ENCODE data around the gene CLRN1. TPM values are rescaled to one million over a fixed set of nuclear protein-coding genes. Genes with fewer than 3 reads are reported as not detected.

Gene CLRN1
- total and polyA plus RNA-seq, 2 of the 13 experiments (the other 11 are each of a cell fraction or from before 2014, with no cell fraction given) = not detected

GRCh38 chr3:150926328-150926727 lies 46.2 kb downstream of the CLRN1 start:
- DNase-seq (ENCODE audit: low spot score) (no peak), ATAC-seq (no peak), FAIRE-seq (no peak)
- Histone ChIP-seq H3K4me2 (ENCODE audit: low read depth, low read length) (no peak overlapping the region), H2AFZ (ENCODE audit: low read length) (no peak overlapping the region), H3K4me1 (ENCODE audit: insufficient read depth, low read length) (no peaks in the 10 kb centered on the region), H3K9ac (ENCODE audit: insufficient read depth, low read depth, low read length) (no peak overlapping the region), H3K27ac (ENCODE audit: extremely low read length, insufficient read depth, low read length) (no peak overlapping the region), H3K36me3 (replicated peaks in 1 of 2; ENCODE audit: control insufficient read depth in 1 of 2, insufficient read depth in 2 of 2, low read length in 2 of 2) (no peaks in the 10 kb centered on the region), H4K20me1 (ENCODE audit: insufficient read depth, low read length) (no peaks in the 10 kb centered on the region), H3K4me3 (replicated peaks in 1 of 3; ENCODE audit: insufficient read depth in 1 of 3, low read depth in 2 of 3, low read length in 3 of 3) (no peak overlapping the region), H3K9me3 (ENCODE audit: low read length) (no peaks in the 10 kb centered on the region), H3K79me2 (ENCODE audit: insufficient read depth, low read length) (no peaks in the 10 kb centered on the region), H3K27me3 (ENCODE audit: control insufficient read depth in 1 of 2, insufficient read depth in 2 of 2, low read length in 2 of 2) (peaks cover 0 to 15% of the 10 kb centered on the region in 2 experiments; a peak in 2 of 5 replicates)
- intact Hi-C loops (cut with micrococcal nuclease; ENCODE audit: unreplicated experiment) = loop anchor here (10.0 kb wide), 1 partner anchor 158 kb away; the partner anchor contains the start of gene MED12L
- CTCF ChIA-PET (ENCODE audit: low intra/inter-chr PET ratio, low total read pairs) = interaction anchor here (1.1 to 2.1 kb wide), 2 partner anchors 160 to 219 kb away, joined by 3 to 22 read pairs; no protein-coding TSS in a partner anchor
- in situ Hi-C loops (cut with HindIII; ENCODE audit: extremely low pct_ligation_motif_present, low pct_unique_long_range_greater_than_20kb) = loop anchor here (5.0 kb wide), 1 partner anchor 221 kb away; no protein-coding TSS in a partner anchor
- TF ChIP-seq ZNF224 (CRISPR knock-in tag; IDR thresholded peaks at IDR 0.05) (no peak), TRIM22 (IDR thresholded peaks at IDR 0.05) (no peak), TBP (CRISPR knock-in tag; IDR thresholded peaks at IDR 0.05) (no peak), HNF1B (CRISPR knock-in tag; IDR thresholded peaks at IDR 0.05) (no peak), SRF (IDR thresholded peaks at IDR 0.05; ENCODE audit: low read depth, low read length) (no peak), BATF2 (CRISPR knock-in tag; IDR thresholded peaks at IDR 0.05) (no peak), CENPX (CRISPR knock-in tag; IDR thresholded peaks at IDR 0.05) (no peak), SOX5 (CRISPR knock-in tag; IDR thresholded peaks at IDR 0.05; ENCODE audit: borderline replicate concordance) (no peak), ZNF451 (CRISPR knock-in tag; IDR thresholded peaks at IDR 0.05) (no peak), PRDM15 (CRISPR knock-in tag; IDR thresholded peaks at IDR 0.05) (no peak), MIER3 (CRISPR knock-in tag; IDR thresholded peaks at IDR 0.05; ENCODE audit: borderline replicate concordance) (no peak), ZNF432 (CRISPR knock-in tag; IDR thresholded peaks at IDR 0.05; ENCODE audit: borderline replicate concordance) (no peak), SMARCC2 (IDR thresholded peaks at IDR 0.05) (no peak), ASH2L (IDR thresholded peaks at IDR 0.05; ENCODE audit: insufficient read length, low read depth, low read length) (no peak), POGZ (CRISPR knock-in tag; IDR thresholded peaks at IDR 0.05) (no peak), CREBL2 (CRISPR knock-in tag; IDR thresholded peaks at IDR 0.05; ENCODE audit: borderline replicate concordance) (no peak)
- 51% methylated on average over 7 of the region's 7 CpGs for WGBS (ENCODE audit: low lambda C conversion rate)
- POLR2A ChIA-PET = no interaction called here
- no TSS peak for BruUV-seq (replicated peaks)

Data from HepG2 (cell line).